Measurements from ENCODE around the gene NOP10.

NOP10 gene

DNA sequence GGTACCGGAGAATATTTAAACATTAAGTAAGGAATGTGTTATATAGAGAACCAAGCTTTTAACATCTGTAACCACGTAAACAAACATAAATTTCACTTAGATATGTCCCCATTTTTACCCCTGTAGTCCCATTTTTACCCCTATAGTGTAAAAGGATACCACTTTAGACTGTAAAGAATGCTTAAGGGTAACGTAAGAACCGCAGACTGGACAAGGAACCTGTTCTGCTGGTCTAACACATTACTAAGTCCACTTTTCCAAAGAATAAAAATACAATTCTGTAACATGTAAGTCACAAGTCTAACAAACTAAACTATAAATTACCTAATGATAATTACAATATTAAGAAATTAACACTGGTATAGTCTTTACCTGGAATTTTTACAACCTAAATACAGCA lies 8.3 kb downstream of the NOP10 start:
- DNase-seq: no peak

DNA sequence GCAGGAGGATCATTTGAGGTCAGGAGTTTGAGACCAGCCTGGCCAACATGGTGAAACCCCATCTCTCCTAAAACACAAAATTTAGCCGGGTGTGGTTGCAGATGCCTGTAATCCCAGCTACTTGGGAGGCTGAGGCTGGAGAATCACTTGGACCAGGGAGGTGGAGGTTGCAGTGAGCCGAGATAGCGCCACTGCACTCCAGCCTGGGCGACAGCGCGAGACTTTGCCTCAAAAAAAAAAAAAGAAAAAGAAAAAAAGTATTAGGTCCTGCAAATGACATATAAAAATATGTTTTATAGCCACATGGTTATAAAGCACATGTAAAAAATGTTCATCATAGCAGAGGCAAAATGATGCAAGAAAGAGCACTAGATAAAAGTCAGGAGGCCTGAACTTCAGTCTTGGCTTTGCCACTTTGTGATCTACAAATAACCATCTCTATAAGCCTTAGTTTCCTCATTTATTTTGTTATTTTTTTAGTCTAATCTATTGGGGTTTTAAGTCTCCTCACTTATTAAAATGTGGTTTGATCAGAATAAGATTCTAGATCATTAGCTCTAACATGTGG lies 10.3 kb downstream of the NOP10 start:
- no peak for DNase-seq

DNA sequence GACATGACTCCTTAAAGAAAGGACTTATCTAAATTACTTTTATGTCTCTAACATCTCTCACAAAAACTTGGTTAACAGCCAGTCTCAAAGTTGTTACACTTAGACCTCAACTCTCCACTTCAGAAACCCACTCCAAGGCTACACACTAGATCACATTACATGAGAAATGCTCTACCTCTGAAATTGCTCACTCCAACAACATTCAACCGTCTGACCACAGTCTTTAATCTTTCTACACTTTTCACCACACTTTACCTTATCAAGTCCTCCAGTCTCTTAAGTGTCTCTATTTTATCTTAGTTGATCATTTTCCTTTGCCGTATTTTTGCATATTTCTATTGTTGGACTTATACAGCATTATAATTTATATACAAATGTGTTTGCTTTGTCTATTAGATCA lies 11.1 kb downstream of the NOP10 start:
- DNase-seq: no peak

DNA sequence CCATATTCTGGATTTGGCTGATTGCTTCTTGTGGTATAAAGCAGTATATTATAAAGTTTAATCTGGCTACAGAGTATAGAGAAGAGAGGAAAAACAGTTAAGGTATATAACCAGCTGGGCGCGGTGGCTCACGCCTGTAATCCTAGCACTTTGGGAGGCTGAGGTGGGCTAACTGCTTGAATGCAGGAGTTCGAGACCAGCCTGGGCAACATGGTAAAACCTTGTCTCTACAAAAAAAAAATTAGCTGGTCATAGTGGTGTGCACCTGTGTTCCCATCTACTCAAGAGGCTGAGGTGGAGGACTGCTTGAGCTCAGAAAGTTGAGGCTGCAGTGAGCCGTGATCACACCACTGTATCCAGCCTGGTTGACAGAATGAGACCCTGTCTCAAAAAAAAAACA lies 12.7 kb downstream of the NOP10 start:
- no peak for DNase-seq

DNA sequence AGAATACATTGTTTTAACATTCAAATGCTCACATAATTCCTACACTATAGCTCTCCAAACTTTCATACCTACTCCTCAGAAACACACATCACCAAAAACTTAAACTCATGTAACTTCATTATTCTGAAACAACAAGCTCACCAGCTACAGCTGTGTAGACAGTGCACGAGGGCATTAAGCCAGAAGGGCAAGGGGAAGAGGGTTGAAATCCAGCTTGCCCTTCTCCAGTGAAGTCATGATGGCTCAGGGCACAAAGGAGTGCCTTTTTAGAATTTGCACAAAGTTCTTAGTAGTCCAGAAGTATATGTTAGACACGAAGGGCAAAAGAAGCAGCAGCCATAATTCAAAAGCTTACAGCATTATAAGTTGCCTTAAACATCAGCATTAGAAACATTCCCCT lies 13.9 kb downstream of the NOP10 start:
- no peak for DNase-seq

DNA sequence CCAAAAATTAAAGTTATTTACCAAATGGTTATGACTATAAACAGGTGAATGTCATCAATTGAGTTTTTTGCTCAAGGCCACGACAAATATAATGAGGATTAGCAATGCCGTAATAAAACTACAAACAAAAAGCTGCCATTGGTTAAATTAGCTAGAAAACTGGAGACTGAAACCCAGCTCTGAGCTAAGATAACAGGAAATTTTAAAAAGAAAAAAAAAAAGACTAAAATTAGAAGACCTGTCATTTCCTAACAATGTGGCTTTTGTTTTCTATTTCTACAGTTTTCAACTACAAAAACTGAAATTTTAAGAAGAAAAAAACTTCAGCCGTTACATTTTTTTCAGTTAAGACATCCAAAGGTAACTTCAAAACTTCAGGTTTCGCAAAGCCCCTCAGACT lies 15.0 kb downstream of the NOP10 start:
- DNase-seq: no peak

DNA sequence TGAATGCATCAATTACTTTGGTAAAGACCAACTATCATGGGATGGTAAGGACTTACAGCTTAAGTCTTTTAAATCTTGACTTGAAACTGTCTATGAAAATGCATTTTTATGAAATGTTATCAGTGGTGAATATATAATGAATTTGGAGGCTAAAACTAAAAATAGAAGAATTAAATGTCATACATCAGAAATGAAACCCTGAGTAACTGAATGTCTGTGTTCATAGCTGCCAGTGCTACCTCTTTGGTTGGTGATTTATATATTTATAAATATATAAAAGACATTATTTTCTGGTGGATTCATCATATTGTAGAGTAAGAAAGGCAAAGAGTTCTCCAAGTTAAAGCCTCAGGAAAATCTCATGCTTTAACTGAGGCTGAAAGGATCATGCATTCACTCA lies 17.6 kb downstream of the NOP10 start:
- DNase-seq: no peak

DNA sequence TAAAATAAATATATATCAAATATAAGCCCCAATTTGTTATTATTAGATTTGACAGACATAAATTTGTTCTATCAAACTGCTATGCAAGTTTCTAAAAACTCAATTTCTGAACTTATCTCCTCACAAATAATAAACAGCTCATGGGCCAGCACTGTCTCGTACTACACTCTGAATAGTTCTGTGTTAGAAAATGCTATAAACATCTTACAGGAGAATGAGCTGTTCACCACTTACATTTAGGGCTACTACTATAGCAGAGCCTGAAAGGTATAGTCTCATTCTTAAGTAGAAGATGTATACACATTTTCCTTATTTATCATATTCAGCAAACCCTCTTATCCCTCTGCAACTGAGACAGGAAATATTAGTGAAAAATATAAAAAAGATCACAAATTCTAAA lies 18.0 kb downstream of the NOP10 start:
- DNase-seq: no peak

DNA sequence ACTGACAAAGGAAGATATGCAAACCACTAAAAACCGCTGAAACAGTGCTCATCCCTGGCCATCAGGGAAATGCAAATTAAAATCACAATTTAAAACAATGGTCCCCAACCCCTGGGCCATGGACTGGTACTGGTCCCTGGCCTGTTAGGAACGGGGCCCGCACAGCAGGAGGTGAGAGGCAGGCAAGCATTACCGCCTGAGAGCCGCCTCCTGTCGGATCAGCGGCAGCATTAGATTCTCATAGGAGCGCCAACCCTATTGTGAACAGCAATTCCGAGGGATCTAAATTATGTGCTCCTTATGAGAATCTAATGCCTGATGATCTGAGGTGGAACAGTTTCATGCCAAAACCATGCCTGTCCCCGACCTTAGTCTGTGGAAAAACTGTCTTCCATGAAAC lies 19.7 kb downstream of the NOP10 start:
- DNase-seq: no peak

DNA sequence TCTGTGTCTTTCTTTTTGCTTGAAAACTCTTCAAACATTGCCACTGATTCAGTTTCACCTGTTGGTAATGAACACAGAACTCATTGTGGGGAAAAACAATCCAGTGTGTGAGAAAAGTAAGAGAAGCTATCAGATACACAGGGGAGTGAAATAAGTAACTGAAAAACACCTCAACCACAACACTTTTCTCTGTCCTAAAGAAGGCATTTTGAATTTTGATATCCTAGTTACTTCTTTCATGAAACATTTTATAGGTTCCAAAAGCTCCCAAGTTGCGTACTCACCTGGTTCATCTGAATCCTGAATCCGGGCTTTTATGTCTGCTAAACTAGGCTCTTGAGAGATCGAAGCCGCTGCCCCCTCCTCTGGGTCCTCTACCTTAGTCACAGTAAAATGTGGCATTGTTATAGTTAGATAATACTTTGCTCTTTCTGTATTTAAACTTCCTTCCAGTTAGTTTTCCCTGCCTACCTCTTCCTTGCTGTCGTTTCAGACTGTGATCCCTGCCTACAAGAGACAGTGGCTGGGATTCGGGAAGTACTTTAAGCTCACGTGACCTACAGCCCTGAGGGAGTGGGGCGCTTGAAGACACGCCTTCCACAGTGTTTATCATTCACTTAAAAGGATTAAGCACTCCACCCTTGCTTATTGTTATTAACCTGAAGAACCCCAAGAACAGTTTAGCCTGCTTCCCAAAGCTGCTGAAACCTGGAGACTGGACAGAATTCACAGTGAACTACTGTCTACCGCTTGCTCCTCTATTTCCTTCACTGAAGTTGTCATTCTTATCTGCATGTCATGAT lies 24.5 kb downstream of the NOP10 start:
- peak in 4 of 58 donors; percentile 3 to 29 (median 8) for DNase-seq

DNA sequence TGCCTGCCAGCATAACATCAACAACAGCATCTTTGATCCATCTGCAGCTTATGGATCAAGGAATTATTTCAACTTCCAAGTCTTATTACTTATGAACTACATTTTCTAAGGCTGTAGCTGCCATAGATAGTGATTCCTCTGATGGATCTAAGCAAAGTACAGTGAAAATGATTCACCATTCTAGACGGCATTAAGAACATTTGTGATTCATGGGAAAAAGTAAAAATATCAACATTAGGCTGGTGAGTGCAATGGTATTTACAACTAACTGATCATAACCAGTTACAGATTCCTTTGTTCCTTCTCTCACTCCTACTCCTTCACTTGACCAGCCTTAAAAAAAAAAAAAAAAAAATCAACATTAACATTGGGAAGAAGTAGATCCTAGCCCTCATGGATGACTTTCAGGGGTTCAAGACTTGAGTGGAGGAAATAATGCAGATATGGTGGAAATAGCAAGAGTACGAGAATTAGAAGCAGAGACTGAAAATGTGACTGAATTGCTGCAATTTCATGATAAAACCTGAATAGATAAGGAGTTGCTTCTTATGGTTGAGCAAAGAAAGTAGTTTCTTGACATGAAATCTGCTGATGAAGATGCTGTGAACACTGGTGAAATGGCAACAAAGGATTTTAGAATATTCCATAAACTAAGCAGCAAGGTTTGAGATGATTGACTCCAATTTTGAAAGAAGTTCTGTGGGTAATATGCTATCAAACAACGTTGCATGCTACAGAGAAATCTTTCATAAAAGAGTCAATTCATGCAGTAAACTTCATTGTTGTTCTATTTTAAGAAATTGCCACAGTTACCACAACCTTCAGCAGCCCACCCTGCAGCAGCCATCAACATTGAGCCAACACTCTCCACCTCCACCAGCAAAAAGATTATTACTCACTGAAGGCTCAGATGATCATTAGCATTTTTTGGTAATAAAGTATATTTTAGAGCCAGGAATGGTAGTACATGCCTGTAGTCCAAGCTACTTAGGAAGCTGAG lies 28.1 kb downstream of the NOP10 start:
- no peak for DNase-seq

DNA sequence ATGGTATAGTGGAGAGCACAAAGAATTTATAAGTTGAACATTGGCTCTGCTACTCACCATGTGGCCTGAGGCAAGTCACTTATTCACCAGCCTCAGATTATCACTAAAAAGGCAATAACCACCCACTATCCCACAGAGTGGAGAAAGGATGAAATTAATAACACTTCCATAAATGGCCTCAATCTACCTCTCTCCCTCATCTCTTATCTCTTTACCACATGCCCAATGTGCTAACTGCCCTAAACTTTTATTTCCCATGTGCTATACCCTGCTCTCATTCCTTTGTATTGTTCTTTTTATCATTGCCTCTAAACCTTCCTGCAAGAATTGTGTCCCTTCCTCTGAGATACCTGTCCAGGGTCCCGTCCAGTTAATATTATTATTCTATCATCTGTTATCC lies 31.4 kb downstream of the NOP10 start:
- DNase-seq: no peak

DNA sequence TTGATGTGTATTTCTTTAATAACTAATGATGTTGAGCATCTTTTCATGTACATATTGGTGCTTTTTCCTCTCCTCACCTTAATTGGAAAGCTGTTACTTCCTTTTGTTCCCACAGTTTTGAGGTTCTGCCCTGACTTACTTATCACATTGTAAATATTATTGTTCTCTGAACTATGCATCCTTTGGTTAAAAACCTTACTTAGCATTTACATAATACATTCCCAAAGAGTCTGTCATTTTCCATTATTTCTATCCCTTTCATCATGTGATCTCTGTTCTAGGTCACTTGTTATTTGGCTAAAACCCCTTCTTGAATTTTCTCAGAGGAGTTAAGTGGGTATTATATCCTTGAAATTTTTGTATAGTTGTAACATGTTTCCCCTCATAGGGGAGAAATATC lies 38.3 kb downstream of the NOP10 start:
- no peak for DNase-seq

DNA sequence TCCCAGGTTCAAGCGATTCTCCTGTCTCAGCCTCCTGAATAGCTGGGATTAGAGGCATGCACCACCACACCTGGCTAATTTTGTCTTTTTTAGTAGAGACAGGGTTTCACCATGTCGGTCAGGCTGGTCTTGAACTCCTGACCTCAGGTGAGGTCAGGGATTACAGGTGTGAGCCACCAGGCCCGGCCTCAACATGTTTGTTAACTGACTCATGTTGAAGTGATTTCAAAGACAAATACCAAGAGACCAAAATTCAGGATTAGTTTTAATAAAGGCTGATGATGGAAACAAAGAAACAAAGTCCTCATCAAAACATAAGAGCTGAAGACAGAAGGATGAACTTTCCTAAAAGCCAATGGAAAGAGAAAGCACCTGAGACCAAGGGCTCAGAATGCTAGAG lies 41.9 kb downstream of the NOP10 start:
- no peak for DNase-seq

DNA sequence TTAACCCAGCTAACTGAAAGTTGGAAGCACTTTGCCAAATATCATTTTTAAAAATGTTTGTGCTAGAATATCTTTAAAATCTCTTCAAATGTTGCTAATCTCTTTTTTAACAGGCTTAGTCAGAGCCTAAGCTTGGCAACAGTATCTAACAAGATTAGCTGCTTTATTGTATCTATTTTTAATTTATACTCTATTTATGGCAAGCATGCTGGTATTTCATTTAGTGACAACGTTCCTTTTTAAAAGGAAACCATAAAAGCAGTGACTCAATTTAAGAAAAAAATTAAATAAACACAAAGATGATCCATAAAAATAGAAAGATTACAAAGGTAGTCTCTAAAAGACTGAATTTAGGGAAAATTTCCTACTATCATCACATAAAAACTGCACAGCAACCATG lies 45.9 kb downstream of the NOP10 start:
- no peak for DNase-seq

DNA sequence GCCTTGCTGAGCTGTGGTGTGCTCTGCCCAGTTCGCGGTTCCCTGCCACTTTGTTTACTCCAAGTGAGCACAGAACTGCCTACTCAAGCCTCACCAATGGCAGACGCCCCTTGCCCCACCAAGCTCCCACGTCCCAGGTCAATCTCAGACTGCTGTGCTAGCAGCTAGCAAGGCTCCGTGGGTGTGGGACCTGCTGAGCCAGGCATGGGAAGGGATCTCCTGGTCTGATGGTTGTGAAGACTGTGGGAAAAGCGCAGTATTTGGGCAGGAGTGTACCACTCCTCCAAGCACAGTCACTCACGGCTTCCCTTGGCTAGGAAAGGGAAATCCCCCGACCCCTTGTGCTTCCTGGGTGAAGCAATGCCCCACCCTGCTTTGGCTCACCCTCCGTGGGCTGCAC lies 50.3 kb downstream of the NOP10 start:
- no peak for DNase-seq

Data from anterior cingulate cortex (tissue), 58 donors.